GM18507 (cell line): ENCODE data around the gene ZNF626.
A peak's percentile ranks its signal among the peaks of the same experiment; 100 is the strongest.
"Not testable (repeated sequence)": the region's sequence is repeated elsewhere in the genome, so short reads cannot be mapped to it uniquely, and the experiment has no call there.

Source experiments
- DNase-seq: peaks from one replicate; pipeline ENCODE4 v3.0.0; 2011; ENCODE audit warnings: low read depth; ENCODE audit not compliant: insufficient read length; ENCODE audit errors: extremely low spot score
- FAIRE-seq: peaks from 2 replicates; lab custom pipeline; 2011; peaks lifted over from hg19 to GRCh38; lab: Jason Lieb, UNC

Gene ZNF626

GRCh38 chr19:20661150-20661819 lies at the start of gene ZNF626:
Gene ZNF626 (minus strand): TSS chr19:20661571. CDS start chr19:20661446, 125 bp downstream.
- no peak for FAIRE-seq
- DNase-seq: peak; percentile 4

GRCh38 chr19:20669263-20669662 lies 7.9 kb upstream of the ZNF626 start:
- no peak for FAIRE-seq
- DNase-seq: no peak

DNA sequence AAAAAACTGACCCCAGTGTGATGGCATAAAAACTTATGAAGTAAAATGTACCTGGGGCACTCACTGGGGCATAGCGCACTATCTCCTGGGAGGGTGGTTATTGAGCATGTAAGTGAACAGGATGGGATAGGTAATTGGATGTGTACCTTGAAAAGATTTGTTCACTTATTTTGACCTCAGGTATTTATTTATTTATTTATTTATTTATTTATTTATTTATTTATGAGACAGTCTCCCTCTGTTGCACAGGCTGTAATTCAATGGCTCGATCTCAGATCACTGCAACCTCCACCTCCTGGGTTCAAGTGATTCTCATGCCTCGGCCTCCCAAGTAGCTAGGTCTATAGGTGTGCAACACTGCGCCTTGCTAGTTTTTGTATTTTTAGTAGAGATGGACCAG lies 5.9 kb upstream of the ZNF626 start:
- FAIRE-seq (no peak), DNase-seq (no peak)

- no peak for FAIRE-seq
Observed at GRCh38 chr19:20664901-20665781, 3.8 kb upstream of the ZNF626 start.

DNA sequence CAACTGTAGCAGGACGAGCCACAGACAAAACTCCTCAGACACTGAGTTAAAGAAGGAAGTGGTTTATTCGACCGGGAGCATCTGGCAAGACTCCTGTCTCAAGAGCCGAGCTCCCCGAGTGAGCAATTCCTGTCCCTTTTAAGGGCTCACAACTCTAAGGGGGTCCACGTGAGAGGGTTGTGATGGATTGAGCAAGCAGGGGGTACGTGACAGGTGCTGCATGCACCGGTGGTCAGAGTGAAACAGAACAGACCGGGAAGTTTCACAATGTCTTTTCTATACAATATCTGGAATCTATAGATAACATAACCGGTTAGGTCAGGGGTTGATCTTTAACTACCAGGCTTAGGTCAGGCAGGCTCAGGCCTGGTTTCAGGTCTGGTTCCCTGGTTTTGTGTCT lies 3.1 kb upstream of the ZNF626 start:
- not testable (repeated sequence) for DNase-seq, FAIRE-seq

More at GRCh38 chr19:20664901-20665781, 3.8 kb upstream of the ZNF626 start:
- no peak for DNase-seq

- DNase-seq (no peak), FAIRE-seq (no peak)
Observed at GRCh38 chr19:20662421-20663105, 1.2 kb upstream of the ZNF626 start.

DNA sequence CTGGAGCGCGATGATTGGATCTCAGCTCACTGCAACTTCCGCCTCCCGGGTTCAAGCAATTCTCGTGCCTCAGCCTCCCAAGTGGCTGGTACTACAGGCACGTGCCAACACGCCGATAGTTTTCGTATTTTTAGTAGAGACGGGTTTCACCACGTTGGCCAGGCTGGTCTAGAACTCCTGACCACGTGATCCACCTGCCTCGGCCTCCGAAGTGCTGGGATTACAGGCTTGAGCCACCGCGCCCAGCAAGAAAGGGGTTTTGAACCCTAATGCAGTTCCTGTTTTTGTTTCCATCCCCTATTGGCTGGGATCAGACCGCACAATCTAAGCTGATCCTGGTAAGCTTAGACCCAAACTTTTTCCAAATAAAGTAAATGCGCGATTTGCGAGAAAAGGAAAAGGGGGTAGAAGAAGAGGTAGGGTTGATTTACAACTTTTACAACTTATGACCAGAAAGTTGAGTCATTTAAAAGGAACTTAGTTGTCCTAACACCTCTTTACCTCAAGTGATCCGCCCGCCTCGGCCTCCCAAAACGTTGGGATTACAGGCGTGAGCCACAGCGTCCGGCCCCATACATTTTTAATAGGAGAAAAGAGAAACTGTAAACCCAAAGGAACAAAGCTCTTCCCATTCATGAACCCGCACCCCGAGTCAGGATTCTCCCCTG lies 764 bp downstream of the ZNF626 start:
- FAIRE-seq (no peak), DNase-seq (no peak)

- FAIRE-seq: no peak
- no peak for DNase-seq
Observed at GRCh38 chr19:20640545-20640944, 20.8 kb downstream of the ZNF626 start.

DNA sequence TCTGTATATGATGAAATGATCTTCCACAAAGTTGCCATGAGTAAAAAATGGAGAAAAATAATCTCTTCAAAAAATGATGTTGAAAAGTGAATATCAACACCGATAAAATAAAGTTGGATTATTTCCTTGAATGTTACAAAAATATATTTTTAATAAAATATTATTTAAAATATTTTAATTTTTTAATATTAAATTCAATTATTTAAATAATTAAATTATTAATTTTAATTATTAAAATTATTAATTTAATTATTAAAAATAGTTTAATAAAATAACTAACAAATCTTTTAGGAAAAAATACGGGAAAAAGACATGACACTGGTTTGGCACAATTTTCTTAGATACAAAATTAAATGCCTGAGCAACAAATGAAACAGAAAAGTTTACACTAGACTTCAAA lies 21.3 kb downstream of the ZNF626 start:
- DNase-seq (no peak), FAIRE-seq (no peak)

- not testable (repeated sequence) for DNase-seq, FAIRE-seq
Observed at GRCh38 chr19:20624560-20624959, 36.8 kb downstream of the ZNF626 start.

DNA sequence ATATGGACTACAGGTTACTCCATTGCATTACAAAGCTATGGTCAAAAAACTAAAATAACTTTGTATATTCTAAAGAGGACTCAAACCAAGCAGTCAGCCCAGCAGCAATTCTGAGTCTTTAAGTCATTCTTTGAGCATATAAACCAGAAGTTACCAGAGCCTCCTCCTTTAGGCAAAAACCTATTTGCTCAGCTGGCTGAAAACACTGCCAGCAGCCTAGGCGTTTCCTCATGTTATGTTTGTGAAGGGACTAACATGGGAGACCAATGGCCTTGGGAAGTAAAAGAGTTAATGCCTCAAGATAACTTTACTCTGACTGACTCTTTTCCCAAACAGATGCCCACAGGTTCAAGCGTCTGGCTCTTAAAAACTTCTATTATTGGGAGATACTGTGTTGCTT lies 45.3 kb downstream of the ZNF626 start:
- FAIRE-seq: no peak
- DNase-seq: no peak

DNA sequence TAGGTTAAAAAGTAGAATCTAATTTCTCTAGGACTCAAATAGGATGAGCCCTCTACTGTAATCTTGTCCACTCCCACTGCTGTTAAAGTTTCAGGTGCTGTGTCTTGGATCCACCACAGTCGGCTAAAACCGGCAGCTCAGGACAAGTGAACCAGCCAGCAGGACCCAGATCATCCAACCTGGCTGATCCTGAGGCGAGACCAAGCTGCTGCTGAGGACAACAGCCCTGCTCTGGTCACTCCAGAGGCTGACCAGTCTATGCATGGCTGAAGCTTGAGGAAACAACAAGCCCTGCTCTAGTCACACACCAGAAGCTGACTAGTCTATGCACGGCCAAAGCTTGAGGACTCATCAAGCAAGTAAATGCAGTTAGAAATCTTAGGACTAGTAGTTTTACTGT lies 46.4 kb downstream of the ZNF626 start:
- FAIRE-seq, DNase-seq: not testable (repeated sequence)

DNA sequence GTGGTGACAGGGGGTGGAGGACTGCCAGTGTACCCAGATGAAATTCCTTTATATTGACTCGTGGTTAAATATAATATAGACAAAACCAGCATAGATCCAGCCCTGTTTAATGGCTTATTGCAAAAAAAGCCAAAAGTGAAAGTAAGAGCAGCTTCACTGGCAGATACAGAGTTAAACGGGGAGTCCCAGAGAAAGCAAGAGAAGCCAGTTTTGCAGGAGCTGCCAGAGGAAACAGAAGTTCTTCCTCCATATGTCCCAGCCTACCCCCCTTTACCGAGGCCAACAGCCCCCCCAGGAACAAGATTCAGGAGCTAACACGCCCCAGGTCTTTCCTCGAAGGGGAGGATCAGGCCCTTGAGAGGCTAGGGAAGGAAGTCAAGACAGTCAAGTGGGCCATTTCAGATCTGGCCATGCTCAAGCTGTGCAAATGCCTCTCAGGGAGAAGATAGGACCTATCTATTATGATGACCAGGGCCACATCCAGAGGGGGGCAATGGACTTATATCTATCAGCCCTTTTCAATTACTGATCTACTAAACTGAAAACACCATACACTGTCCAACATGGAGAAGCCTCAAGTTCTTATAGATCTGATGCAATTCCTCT lies 48.6 kb downstream of the ZNF626 start:
- FAIRE-seq (no peak), DNase-seq (no peak)

DNA sequence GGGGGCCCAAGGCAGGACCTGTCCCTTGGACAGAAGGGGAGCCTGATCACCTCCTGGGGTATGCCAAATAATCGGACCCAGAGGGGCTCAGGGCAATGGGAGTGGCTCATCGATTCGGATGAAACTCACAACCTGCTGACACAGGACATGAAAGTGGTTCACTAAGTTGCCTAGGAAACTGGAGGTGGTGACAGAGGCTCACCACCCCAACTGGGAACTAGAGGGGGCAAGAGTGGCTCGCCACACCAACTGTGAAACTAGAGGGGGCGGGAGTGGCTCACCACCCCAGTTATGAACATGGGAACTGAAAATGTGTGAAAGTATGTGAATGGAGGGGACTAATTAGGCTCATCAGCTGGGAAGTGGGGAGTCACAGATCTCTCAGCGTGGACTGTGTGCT lies 49.5 kb downstream of the ZNF626 start:
- no peak for DNase-seq

DNA sequence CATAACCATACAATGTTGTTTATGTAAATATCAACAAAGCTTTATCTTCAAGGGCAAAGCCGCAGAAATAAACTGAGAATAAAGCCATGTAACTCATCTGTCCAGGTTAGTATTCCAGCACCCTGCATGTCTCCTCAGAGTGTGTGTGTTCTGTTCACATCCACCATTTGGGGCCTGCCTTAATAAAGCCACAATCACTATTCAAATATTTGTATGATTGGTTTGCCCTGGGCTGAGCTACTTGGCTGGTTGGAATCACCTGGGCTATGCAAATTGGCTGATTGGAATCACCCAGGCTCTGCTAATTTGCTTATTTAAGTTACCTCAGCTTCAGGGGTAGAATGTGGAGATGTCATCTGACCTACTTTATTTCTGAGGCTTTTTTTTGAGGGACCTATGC lies 53.4 kb downstream of the ZNF626 start:
- FAIRE-seq: no peak
- DNase-seq: no peak

More for the DNA sequence above, 49.5 kb downstream of the ZNF626 start:
- FAIRE-seq: no peak
